Right renal pelvis (tissue), 4 donors: ENCODE data around the gene AZIN2. TPM values are rescaled to one million over a fixed set of nuclear protein-coding genes. Genes with fewer than 3 reads are reported as not detected.
"Not testable (repeated sequence)": the region's sequence is repeated elsewhere in the genome, so short reads cannot be mapped to it uniquely, and the experiment has no call there.

Source experiments
- DNase-seq, 4 donors: peaks; one replicate each; pipeline ENCODE4 v3.0.0-alpha.2; 2013; ENCODE audit warnings: low read depth in 4 of 4, low spot score in 3 of 4, missing footprints in 1 of 4
- polyA plus RNA-seq, 4 donors: library from polyadenylated mRNA; unstranded; fragments of 120-200 nt; gene quantifications; one replicate each; pipeline ENCODE4 v1.2.1, GENCODE V29; 2013; ENCODE audit not compliant: insufficient read length in 4 of 4

The AZIN2 gene
- polyA plus RNA-seq, 4 donors, result 4.9 to 8.0 (median 6.9) TPM

- DNase-seq, result no peak
Observed at GRCh38 chr1:33093004-33093403, 12.1 kb downstream of the AZIN2 start.

- DNase-seq, result no peak
Observed at GRCh38 chr1:33094486-33094885, 13.5 kb downstream of the AZIN2 start.

DNA sequence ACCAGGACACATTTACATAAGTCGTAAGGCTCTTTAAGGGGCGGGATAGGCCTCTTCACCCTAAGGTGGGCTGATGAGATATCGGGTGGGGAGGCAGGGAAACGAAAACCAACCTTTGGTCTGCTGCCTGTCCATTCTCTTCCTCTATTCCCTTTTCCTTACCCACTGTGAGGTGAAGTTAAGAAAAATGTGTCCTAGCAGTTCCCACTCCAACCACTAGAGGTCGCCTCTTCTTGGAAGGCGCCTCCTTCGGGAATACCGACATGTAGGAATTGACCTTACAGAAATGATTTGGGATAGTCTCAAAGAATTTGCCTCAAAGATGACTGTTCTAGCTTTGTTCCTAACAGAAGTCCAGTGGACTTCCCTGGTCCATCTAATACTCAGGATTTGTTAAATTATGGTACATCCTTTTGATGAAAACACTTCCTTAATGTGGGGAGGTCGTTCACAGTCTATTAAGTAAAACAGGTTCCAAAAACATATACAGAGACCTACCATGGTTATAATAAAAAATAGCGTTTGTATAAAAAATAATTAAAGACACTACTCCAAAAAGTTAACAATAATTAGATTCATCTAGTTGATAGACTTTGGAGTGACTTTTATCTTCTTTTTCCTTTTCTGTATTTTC, 14.1 kb downstream of the AZIN2 start:
- peak; percentile 38 to 63 (median 50) for DNase-seq

DNA sequence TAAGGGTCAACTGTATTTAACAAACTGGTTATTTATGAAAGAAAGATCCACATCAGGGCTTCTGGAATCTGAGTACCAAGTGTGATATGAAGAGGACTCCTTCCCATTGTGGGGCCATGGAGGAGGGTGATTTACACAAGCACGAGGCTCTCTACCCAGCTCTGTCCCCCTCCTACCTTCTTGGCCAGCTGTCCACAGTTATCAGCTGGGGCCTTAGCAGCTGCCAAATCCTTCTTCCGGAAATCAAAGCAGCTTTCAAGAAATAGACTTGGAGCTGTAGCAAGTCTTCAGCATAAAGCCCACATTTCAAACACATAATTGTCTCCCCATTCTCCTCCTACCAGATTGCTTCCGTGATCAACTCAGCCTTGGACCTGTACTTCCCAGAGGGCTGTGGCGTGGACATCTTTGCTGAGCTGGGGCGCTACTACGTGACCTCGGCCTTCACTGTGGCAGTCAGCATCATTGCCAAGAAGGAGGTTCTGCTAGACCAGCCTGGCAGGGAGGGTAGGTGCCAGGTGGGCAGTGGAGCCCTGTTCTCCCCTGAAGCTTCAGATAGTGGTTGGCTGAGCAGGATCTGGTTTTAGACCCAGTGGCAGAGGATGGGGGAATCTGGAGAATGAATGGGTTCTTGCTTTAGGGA, 15.5 kb downstream of the AZIN2 start:
- DNase-seq, result no peak

- DNase-seq, result no peak
Observed at GRCh38 chr1:33097137-33097611, 16.2 kb downstream of the AZIN2 start.

DNA sequence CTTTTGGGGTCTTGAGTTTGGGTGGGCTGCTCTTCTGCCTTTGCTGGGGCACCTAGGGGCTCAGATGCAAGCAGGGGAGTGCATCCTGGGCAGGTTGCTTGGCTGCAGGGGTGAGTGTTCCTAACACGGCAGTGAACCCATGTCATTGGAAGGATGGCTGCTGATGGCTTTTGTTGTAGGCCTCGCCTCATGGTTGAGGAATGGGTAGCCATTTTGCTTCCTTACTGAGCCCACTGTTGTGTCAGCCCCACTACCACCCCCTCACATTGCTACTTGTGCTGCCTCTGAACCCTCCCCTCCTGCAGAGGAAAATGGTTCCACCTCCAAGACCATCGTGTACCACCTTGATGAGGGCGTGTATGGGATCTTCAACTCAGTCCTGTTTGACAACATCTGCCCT, 16.8 kb downstream of the AZIN2 start:
- no peak for DNase-seq

- no peak for DNase-seq
Observed at GRCh38 chr1:33098371-33098770, 17.4 kb downstream of the AZIN2 start.

DNA sequence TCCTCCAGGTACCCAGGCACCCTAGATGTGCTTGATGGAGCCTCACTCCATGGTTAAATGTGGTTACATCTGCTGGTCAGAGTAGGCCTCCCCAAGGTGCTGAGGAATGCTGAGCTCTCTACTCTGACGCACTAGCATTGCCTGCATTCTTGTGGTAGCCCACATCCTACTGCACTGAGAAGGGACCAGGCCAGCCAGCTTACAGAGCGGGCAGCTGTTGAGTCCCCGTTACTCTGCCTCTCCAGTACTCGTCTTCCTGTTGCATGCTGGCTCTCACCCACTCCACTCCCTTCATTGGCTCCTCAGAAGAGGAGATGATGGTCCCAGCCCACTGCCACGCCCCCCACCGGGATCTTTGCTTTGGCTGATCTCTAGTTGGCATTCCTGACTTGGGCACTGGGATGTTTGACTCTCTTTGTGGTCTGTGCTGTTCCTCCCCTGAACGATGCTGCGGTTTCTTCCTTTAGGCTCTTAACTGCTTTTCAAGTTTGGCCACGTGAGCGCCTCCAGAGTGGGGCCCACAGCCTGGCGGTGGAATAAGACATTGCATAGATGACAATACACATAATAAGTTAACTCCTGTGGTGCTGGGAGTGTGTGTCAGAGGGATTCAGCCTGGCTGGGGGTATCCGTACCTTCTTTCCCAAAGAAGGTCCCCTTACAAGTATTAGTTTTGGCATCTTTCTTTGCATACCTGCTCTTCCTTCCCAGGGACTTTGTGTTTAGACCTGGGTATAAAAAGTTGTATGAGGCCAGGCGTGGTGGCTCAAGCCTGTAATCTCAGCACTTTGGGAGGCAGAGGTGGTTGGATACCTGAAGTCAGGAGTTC, 18.6 kb downstream of the AZIN2 start:
- no peak for DNase-seq

GRCh38 chr1:33100119-33100415, 19.1 kb downstream of the AZIN2 start:
- DNase-seq, result not testable (repeated sequence)

DNA sequence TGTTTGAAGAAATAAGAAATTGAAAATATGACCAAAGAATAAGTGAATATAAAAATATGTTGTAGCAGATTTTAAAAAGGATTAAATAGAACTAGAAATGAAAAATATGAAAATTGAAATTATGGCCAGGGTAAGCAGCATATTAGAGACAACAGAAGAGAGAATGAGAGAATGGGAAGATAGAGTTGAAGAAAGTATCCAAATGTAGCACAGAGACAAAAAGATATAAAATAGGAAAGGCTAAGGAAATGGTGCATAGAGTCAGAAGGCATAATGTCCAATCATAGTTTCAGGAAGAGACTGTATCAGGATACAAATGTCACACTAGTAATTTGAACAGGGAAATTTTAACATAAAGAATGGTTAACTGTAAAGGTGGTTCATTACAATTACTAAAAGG, 29.5 kb downstream of the AZIN2 start:
- DNase-seq, result no peak

- DNase-seq, result no peak
Observed at GRCh38 chr1:33111965-33112364, 31.0 kb downstream of the AZIN2 start.

- DNase-seq, result no peak
Observed at GRCh38 chr1:33117440-33118085, 36.6 kb downstream of the AZIN2 start.

- no peak for DNase-seq
Observed at GRCh38 chr1:33118274-33118673, 37.3 kb downstream of the AZIN2 start.

DNA sequence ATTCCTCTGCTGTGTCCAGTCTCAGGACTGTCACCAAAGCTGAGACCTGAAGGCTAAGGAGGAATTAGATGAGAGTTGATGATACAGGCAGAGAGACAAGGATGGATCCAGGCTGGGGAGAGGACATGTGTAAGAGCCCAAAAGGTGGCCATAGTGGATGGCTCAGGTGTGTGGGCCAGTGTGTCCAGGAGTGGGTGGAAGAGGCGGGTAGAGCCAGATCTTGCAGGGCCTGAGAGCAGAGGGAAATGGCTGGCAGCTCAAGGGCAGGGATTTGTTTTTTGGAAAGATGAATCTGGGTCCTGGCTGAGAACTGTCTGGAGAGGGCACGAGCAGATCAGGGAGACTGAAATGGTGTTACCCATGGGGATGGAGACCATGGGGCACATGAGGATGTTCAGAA, 38.1 kb downstream of the AZIN2 start:
- DNase-seq, result no peak

DNA sequence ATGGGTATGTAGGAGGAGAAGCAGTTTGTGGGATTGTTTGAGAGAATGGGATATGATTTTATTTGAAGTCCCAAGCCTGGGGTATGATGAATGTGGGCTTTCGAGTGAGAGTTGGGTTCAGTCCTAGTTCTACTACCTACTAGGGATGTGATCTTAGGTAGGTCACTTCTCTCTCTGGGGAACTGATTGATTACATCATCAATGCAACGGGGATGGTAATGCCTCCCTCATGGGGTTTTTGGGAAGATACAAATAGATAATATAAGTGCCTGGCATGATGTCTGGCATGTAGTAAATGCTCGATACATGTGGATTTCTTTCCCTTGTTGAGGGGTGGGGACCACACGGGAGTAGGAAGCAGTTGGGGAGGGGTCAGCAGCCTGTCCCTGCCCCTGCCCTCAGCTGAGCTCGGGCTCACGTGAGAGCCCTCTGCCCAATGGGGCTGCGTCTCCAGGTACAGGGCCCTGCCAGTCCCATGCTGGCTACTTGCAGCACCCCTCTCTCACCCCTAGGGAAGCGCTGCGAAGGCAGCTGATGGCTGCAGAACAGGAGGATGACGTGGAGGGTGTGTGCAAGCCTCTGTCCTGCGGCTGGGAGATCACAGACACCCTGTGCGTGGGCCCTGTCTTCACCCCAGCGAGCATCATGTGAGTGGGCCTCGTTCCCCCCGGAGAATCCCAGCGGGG, 38.7 kb downstream of the AZIN2 start:
- no peak for DNase-seq

GRCh38 chr1:33120436-33121231, 39.7 kb downstream of the AZIN2 start:
- DNase-seq, result no peak

- DNase-seq, result no peak
Observed at GRCh38 chr1:33121728-33122127, 40.8 kb downstream of the AZIN2 start.

- DNase-seq, result no peak
Observed at GRCh38 chr1:33122483-33123178, 41.7 kb downstream of the AZIN2 start.

DNA sequence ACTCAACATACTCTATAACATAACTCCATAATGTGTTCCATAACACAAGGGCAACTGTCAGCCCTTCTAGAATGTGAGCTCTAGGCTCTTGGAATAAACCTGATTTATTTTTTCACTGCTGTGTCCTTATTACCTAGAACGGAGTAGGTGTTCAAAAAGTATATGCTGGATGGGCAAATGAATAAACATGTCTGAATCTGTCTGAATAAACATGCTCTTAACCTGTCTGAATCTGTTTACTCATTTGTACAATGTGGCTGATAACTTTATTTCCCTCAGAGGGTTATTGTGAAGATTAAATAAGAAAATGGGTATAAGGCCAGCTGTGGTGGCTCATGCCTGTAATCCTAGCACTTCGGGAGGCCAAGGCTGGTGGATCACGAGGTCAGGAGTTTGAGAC, 42.3 kb downstream of the AZIN2 start:
- DNase-seq, result no peak
